A549 (cell line): ENCODE data around the gene PTPRD. TPM values are rescaled to one million over a fixed set of nuclear protein-coding genes. Genes with fewer than 3 reads are reported as not detected.

Source experiments
- ATAC-seq, 2 experiments: fragments of 200-7000 bp in 1 of 2; fragments of >200 bp in 1 of 2; cut with Nextera tagmentation in 1 of 2; cut with Tn5 transposase in 1 of 2; 3 replicates each; pipeline versions ENCODE4 v1.8.0 to v1.9.1; 2018 to 2020; ENCODE audit warnings: mild to moderate bottlenecking in 1 of 2, moderate library complexity in 1 of 2
- CTCF ChIA-PET: fragments of 300-600 bp; sonication (Branson Sonifier 250); formaldehyde crosslinking; extraction: SDS; loops from one replicate; lab custom pipeline; 2021; ENCODE audit warnings: antibody characterized with exemption, inconsistent platforms; lab: Yijun Ruan, JAX
- POLR2A ChIA-PET: fragments of 350-600 bp; formaldehyde crosslinking; extraction: SDS; loops from one replicate; lab custom pipeline; 2021; ENCODE audit warnings: antibody characterized with exemption, inconsistent platforms; lab: Yijun Ruan, JAX
- DNase-seq, 2 experiments: peaks; one replicate each; pipeline versions ENCODE4 v3.0.0 to v3.0.0-alpha.2; 2011 to 2016; ENCODE audit warnings: low read depth in 1 of 2, low spot score in 1 of 2
- FAIRE-seq: peaks from 2 replicates; lab custom pipeline; 2011; peaks lifted over from hg19 to GRCh38; lab: Jason Lieb, UNC
- H3K27ac ChIP-seq, 2 experiments: fragments of >200 bp; sonication (Bioruptor Twin); formaldehyde crosslinking; 3 replicates each; pipeline ENCODE4 v1.5.1; 2016 to 2017
- H3K4me1 ChIP-seq: fragments of >200 bp; sonication (Bioruptor Twin); formaldehyde crosslinking; 3 replicates; pipeline ENCODE4 v1.6.1; 2016
- H3K4me2 ChIP-seq: fragments of >200 bp; sonication (Bioruptor Twin); formaldehyde crosslinking; 3 replicates; pipeline ENCODE4 v1.6.1; 2016
- H3K4me3 ChIP-seq: fragments of >200 bp; sonication (Bioruptor Twin); formaldehyde crosslinking; 3 replicates; pipeline ENCODE4 v1.5.1; 2016
- H3K9me3 ChIP-seq: fragments of >200 bp; sonication (Bioruptor Twin); formaldehyde crosslinking; 3 replicates; pipeline ENCODE4 v1.6.1; 2016
- ATOH8 ChIP-seq: fragments of 250-450 bp; sonication (Bioruptor Pico); IDR thresholded peaks from 2 replicates; pipeline ENCODE4 v1.5.0; 2020; ENCODE audit warnings: low read depth, mild to moderate bottlenecking, moderate library complexity
- CEBPB ChIP-seq, 2 experiments: fragments of >200 bp in 1 of 2; sonication (Bioruptor Twin) in 1 of 2; formaldehyde crosslinking in 1 of 2; IDR thresholded peaks; 2 replicates each; pipeline ENCODE4 v1.6.1; 2012 to 2016
- CHD2 ChIP-seq: fragments of 150-350 bp; IDR thresholded peaks from 2 replicates; pipeline ENCODE4 v1.6.1; 2014; ENCODE audit warnings: low read length; ENCODE audit not compliant: partially characterized antibody
- CHD4 ChIP-seq: fragments of 200-600 bp; sonication (generic); IDR thresholded peaks from 2 replicates; pipeline ENCODE4 v1.6.1; 2016; ENCODE audit warnings: antibody characterized with exemption, mild to moderate bottlenecking, borderline replicate concordance
- CTCF ChIP-seq: fragments of >200 bp; sonication (Bioruptor Twin); formaldehyde crosslinking; IDR thresholded peaks from 3 replicates; pipeline ENCODE4 v1.5.1; 2016
- EHF ChIP-seq: fragments of 250-450 bp; sonication (Bioruptor Pico); IDR thresholded peaks from 2 replicates; pipeline ENCODE4 v1.5.0; 2020; ENCODE audit warnings: mild to moderate bottlenecking
- EHMT2 ChIP-seq: fragments of 200-600 bp; sonication (generic); IDR thresholded peaks from 2 replicates; pipeline ENCODE4 v1.6.1; 2016; ENCODE audit warnings: antibody characterized with exemption, low read depth, mild to moderate bottlenecking, moderate library complexity
- EP300 ChIP-seq, 2 experiments: fragments of >200 bp; sonication (Bioruptor Twin); formaldehyde crosslinking; IDR thresholded peaks; 2 replicates in 1 of 2; 3 replicates in 1 of 2; pipeline ENCODE4 v1.6.1; 2016 to 2017
- ESRRA ChIP-seq: fragments of 150-350 bp; IDR thresholded peaks from 2 replicates; pipeline ENCODE4 v1.6.1; 2014; ENCODE audit warnings: mild to moderate bottlenecking, low read length, borderline replicate concordance
- FOSB ChIP-seq: fragments of 250-450 bp; sonication (Bioruptor Pico); IDR thresholded peaks from 2 replicates; pipeline ENCODE4 v1.5.0; 2020; ENCODE audit warnings: mild to moderate bottlenecking, moderate library complexity
- FOSL2 ChIP-seq, 2 experiments: fragments of 450-650 bp in 1 of 2; fragments of >200 bp in 1 of 2; sonication (Bioruptor Twin) in 1 of 2; formaldehyde crosslinking; IDR thresholded peaks; 2 replicates each; pipeline versions ENCODE4 v1.5.0 to v1.6.1; 2016 to 2020; ENCODE audit warnings: mild to moderate bottlenecking in 1 of 2, moderate library complexity in 1 of 2
- FOXS1 ChIP-seq: fragments of 250-450 bp; sonication (Bioruptor Pico); IDR thresholded peaks from 2 replicates; pipeline ENCODE4 v1.5.0; 2020; ENCODE audit warnings: mild to moderate bottlenecking, moderate library complexity
- GATA3 ChIP-seq: IDR thresholded peaks from 2 replicates; pipeline ENCODE4 v1.6.1; 2012; ENCODE audit warnings: borderline replicate concordance
- HDAC2 ChIP-seq: fragments of 200-600 bp; sonication (generic); IDR thresholded peaks from 2 replicates; pipeline ENCODE4 v1.6.1; 2016
- HEYL ChIP-seq: fragments of 250-450 bp; sonication (Bioruptor Pico); IDR thresholded peaks from 2 replicates; pipeline ENCODE4 v1.8.0; 2021; ENCODE audit warnings: mild to moderate bottlenecking, moderate library complexity
- HOXB5 ChIP-seq: fragments of 250-450 bp; sonication (Bioruptor Pico); IDR thresholded peaks from 2 replicates; pipeline ENCODE4 v1.5.0; 2020; ENCODE audit warnings: mild to moderate bottlenecking, moderate library complexity
- KDM5A ChIP-seq: fragments of 200-600 bp; sonication (generic); IDR thresholded peaks from 2 replicates; pipeline ENCODE4 v1.6.1; 2016; ENCODE audit warnings: antibody characterized with exemption, mild to moderate bottlenecking
- MAX ChIP-seq: IDR thresholded peaks from 2 replicates; pipeline ENCODE4 v1.6.1; 2012
- MAZ ChIP-seq: fragments of 150-350 bp; IDR thresholded peaks from 2 replicates; pipeline ENCODE4 v1.6.1; 2014; ENCODE audit warnings: antibody characterized with exemption, low read depth, low read length, borderline replicate concordance
- MYC ChIP-seq: IDR thresholded peaks from 2 replicates; pipeline ENCODE4 v1.6.1; 2012; ENCODE audit warnings: mild to moderate bottlenecking, inconsistent platforms, low read length, improper control_type of control experiment, borderline replicate concordance
- NFE2L2 ChIP-seq: fragments of 150-350 bp; conservative IDR thresholded peaks from 2 replicates; pipeline ENCODE4 v1.6.1; 2014; ENCODE audit warnings: low read length
- NPAS2 ChIP-seq: fragments of 250-450 bp; sonication (Bioruptor Pico); IDR thresholded peaks from 2 replicates; pipeline ENCODE4 v1.8.0; 2022; ENCODE audit warnings: mild to moderate bottlenecking, moderate library complexity, borderline replicate concordance
- NR3C1 ChIP-seq: fragments of >200 bp; sonication (Bioruptor Twin); formaldehyde crosslinking; IDR thresholded peaks from 3 replicates; pipeline ENCODE4 v1.6.1; 2017
- PHF8 ChIP-seq: fragments of 200-600 bp; sonication (generic); IDR thresholded peaks from 2 replicates; pipeline ENCODE4 v1.6.1; 2016; ENCODE audit warnings: low read depth, mild to moderate bottlenecking, antibody characterized with exemption, moderate library complexity, borderline replicate concordance
- POLR2AphosphoS2 ChIP-seq: conservative IDR thresholded peaks from 2 replicates; pipeline ENCODE4 v1.6.1; 2012; ENCODE audit warnings: low read length, improper control_type of control experiment, inconsistent platforms
- RARB ChIP-seq: fragments of 250-450 bp; sonication (Bioruptor Pico); IDR thresholded peaks from 2 replicates; pipeline ENCODE4 v1.8.0; 2021; ENCODE audit warnings: mild to moderate bottlenecking, moderate library complexity
- RNF2 ChIP-seq: fragments of 200-600 bp; sonication (generic); IDR thresholded peaks from 2 replicates; pipeline ENCODE4 v1.6.1; 2016; ENCODE audit warnings: low read depth, mild to moderate bottlenecking, antibody characterized with exemption, moderate library complexity, borderline replicate concordance
- SMC3 ChIP-seq: fragments of >200 bp; sonication (Bioruptor Twin); formaldehyde crosslinking; IDR thresholded peaks from 3 replicates; pipeline ENCODE4 v1.6.1; 2018; ENCODE audit warnings: inconsistent platforms
- TFCP2L1 ChIP-seq: fragments of 250-450 bp; sonication (Bioruptor Pico); IDR thresholded peaks from 2 replicates; pipeline ENCODE4 v1.5.0; 2021; ENCODE audit warnings: mild to moderate bottlenecking
- ZC3H11A ChIP-seq: fragments of 450-650 bp; IDR thresholded peaks from 2 replicates; pipeline ENCODE4 v1.6.1; 2014; ENCODE audit warnings: antibody characterized with exemption, mild to moderate bottlenecking
- ZFP36 ChIP-seq: fragments of 450-650 bp; IDR thresholded peaks from 2 replicates; pipeline ENCODE4 v1.6.1; 2014; ENCODE audit warnings: borderline replicate concordance; ENCODE audit not compliant: partially characterized antibody
- ZNF302 ChIP-seq: fragments of 250-450 bp; sonication (Bioruptor Pico); IDR thresholded peaks from 2 replicates; pipeline ENCODE4 v1.9.0; 2021; ENCODE audit warnings: inconsistent platforms, mild to moderate bottlenecking, moderate library complexity
- WGBS: methylation state at CpG from one replicate; pipeline ENCODE4 v1.1.6; 2017; ENCODE audit errors: missing lambda C conversion rate; 5-methylcytosine and 5-hydroxymethylcytosine counted together
- polyA plus RNA-seq, 4 experiments: library from polyadenylated mRNA; depleted of rRNA in 3 of 4; stranded (reverse); fragments of >200 nt; fragmentation: RNase III in 1 of 4; extraction: RNeasy Plus Mini Kit Qiagen cat#74134 plus additional on column Dnase treatment in 1 of 4; gene quantifications; 2 replicates in 3 of 4; 3 replicates in 1 of 4; pipeline ENCODE4 v1.2.3, GENCODE V29; 2011 to 2017
- TF ChIP-seq, protein P1 (sequence below): fragments of >200 bp; sonication (Bioruptor Twin); formaldehyde crosslinking; IDR thresholded peaks from 2 replicates; pipeline ENCODE4 v1.6.1; 2016

PTPRD gene
- polyA plus RNA-seq, 2 of the 4 experiments (the other 2 are of a cell fraction), result 0.39 to 1.3 TPM

GRCh38 chr9:9612270-9612669, 1000.5 kb downstream of the PTPRD start:
- no peak for ATAC-seq
- H3K4me2 ChIP-seq, result no peak overlapping the region
- H3K9me3 ChIP-seq, result no peaks in the 10 kb centered on the region
- POLR2A ChIA-PET, result no interaction called here
- H3K27ac ChIP-seq, result no peak overlapping the region
- CTCF ChIA-PET, result no interaction called here
- DNase-seq, result no peak
- no peak for FAIRE-seq
- H3K4me3 ChIP-seq, result no peak overlapping the region
- 10% methylated on average over 3 of the region's 3 CpGs for WGBS
- H3K4me1 ChIP-seq, result no peaks in the 10 kb centered on the region
- TF ChIP-seq MAX (no peak), ZNF302 (CRISPR knock-in tag) (no peak), NR3C1 (no peak), GATA3 (no peak), FOSL2 (IDR thresholded peaks at IDR 0.05) (no peak), FOSL2 (CRISPR knock-in tag; IDR thresholded peaks at IDR 0.05) (no peak), HEYL (CRISPR knock-in tag) (no peak), EP300 (IDR thresholded peaks at IDR 0.05) (no peak), EHMT2 (no peak), NPAS2 (CRISPR knock-in tag) (no peak), SMC3 (no peak), RARB (no peak), CHD4 (no peak), FOXS1 (CRISPR knock-in tag) (no peak), MYC (no peak)
- TF ChIP-seq, protein P1, sequence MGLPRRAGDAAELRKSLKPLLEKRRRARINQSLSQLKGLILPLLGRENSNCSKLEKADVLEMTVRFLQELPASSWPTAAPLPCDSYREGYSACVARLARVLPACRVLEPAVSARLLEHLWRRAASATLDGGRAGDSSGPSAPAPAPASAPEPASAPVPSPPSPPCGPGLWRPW, result no peak

DNA sequence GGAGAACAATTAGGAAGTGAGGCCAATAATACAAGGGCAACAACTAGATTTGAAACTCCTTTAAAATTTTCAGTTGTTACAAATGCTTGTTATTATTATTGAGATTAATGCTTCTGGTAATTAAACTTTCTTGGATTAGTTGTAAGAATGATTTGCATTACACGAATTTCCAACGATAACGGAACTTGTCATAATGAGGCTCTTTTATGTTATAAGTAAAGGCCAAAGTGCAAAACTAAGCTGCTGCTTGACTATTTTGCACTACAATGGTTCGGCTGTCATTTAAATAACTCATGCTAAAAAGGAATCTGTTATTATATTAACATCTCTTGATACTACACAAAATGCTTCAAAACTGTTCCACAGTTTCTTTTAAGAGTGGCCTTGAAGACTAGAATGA, 1007.1 kb downstream of the PTPRD start:
- DNase-seq (no peak), ATAC-seq (no peak), FAIRE-seq (no peak)
- WGBS, result 45% methylated on average over 4 of the region's 4 CpGs
- H3K4me2 ChIP-seq, result no peak overlapping the region
- TF ChIP-seq MAZ (no peak), MYC (no peak), FOSL2 (IDR thresholded peaks at IDR 0.05) (no peak), FOSL2 (CRISPR knock-in tag; IDR thresholded peaks at IDR 0.05) (no peak), ESRRA (no peak), FOSB (CRISPR knock-in tag) (no peak), ZC3H11A (no peak), NPAS2 (CRISPR knock-in tag) (no peak), HEYL (CRISPR knock-in tag) (no peak), ZFP36 (no peak), RNF2 (no peak), TFCP2L1 (CRISPR knock-in tag) (no peak), CHD2 (no peak), CEBPB (IDR thresholded peaks at IDR 0.05) (no peak), SMC3 (no peak)
- ChIA-PET POLR2A (no interaction called here), CTCF (interaction anchor here (0.6 to 1.1 kb wide), 2 partner anchors 9 to 336 kb away, joined by 3 read pairs; no protein-coding TSS in a partner anchor)
- no peaks in the 10 kb centered on the region for H3K4me1 ChIP-seq
- no peaks in the 10 kb centered on the region for H3K9me3 ChIP-seq
- no peak overlapping the region for H3K27ac ChIP-seq
- H3K4me3 ChIP-seq, result no peak overlapping the region

GRCh38 chr9:9603345-9603744, 1009.5 kb downstream of the PTPRD start:
- Histone ChIP-seq H3K4me2 (no peak overlapping the region), H3K4me1 (no peaks in the 10 kb centered on the region), H3K27ac (no peak overlapping the region), H3K4me3 (no peak overlapping the region), H3K9me3 (no peaks in the 10 kb centered on the region)
- DNase-seq (no peak), ATAC-seq (no peak), FAIRE-seq (no peak)
- CTCF ChIA-PET, result no interaction called here
- WGBS, result 4% methylated on average over 2 of the region's 2 CpGs
- POLR2A ChIA-PET, result no interaction called here
- TF ChIP-seq POLR2AphosphoS2 (no peak), FOSB (CRISPR knock-in tag) (no peak), KDM5A (no peak), HOXB5 (CRISPR knock-in tag) (no peak), ATOH8 (no peak), NPAS2 (CRISPR knock-in tag) (no peak), ZNF302 (CRISPR knock-in tag) (no peak), PHF8 (no peak), MYC (no peak), MAZ (no peak), SMC3 (no peak), EHF (CRISPR knock-in tag) (no peak), MAX (no peak), CTCF (no peak), NFE2L2 (no peak), HDAC2 (no peak), ESRRA (no peak)
